Panc1 (cell line): ENCODE data around the gene NMNAT3.

Source experiments
- POLR2AphosphoS5 ChIP-seq: IDR thresholded peaks from 2 replicates; pipeline ENCODE4 v1.6.1; 2012; ENCODE audit warnings: mild to moderate bottlenecking, low read depth, low read length, moderate library complexity
- REST ChIP-seq, 2 experiments: IDR thresholded peaks; 2 replicates each; pipeline ENCODE4 v1.6.1; 2011 to 2012; ENCODE audit warnings: low read depth in 2 of 2, control low read depth in 1 of 2, low read length in 1 of 2, mild to moderate bottlenecking in 1 of 2, moderate library complexity in 1 of 2; ENCODE audit not compliant: insufficient read depth in 1 of 2
- TCF7L2 ChIP-seq: IDR thresholded peaks from 2 replicates; pipeline ENCODE4 v1.6.1; 2011; ENCODE audit warnings: mild to moderate bottlenecking, low read depth, low read length, inconsistent platforms
- TF ChIP-seq, protein P1 (sequence below): fragments of 450-650 bp; IDR thresholded peaks from 2 replicates; pipeline ENCODE4 v1.5.1; 2017; ENCODE audit warnings: mild to moderate bottlenecking

GRCh38 chr3:139668332-139668731 is 9.4 kb downstream of the NMNAT3 start:
- TF ChIP-seq, protein P1, sequence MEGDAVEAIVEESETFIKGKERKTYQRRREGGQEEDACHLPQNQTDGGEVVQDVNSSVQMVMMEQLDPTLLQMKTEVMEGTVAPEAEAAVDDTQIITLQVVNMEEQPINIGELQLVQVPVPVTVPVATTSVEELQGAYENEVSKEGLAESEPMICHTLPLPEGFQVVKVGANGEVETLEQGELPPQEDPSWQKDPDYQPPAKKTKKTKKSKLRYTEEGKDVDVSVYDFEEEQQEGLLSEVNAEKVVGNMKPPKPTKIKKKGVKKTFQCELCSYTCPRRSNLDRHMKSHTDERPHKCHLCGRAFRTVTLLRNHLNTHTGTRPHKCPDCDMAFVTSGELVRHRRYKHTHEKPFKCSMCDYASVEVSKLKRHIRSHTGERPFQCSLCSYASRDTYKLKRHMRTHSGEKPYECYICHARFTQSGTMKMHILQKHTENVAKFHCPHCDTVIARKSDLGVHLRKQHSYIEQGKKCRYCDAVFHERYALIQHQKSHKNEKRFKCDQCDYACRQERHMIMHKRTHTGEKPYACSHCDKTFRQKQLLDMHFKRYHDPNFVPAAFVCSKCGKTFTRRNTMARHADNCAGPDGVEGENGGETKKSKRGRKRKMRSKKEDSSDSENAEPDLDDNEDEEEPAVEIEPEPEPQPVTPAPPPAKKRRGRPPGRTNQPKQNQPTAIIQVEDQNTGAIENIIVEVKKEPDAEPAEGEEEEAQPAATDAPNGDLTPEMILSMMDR = no peak
- no peak for TF ChIP-seq POLR2AphosphoS5
- TF ChIP-seq REST (IDR thresholded peaks at IDR 0.05; ENCODE audit: insufficient read depth in 1 of 2, low read depth in 2 of 2, low read length in 1 of 2) = no peak
- TF ChIP-seq TCF7L2 = no peak
